Activated CD8-positive, alpha-beta T cell treated with anti-CD3 and anti-CD28 coated beads, Interleukin-2, amount 10 ng/mL, durations not matched to agents 7 days and 5 days (primary cell): ENCODE measurements around the gene CDHR5. TPM values are rescaled to one million over a fixed set of nuclear protein-coding genes. Genes with fewer than 3 reads are reported as not detected.
A peak's percentile ranks its signal among the peaks of the same experiment; 100 is the strongest.

Experiments
- ATAC-seq: fragments of 150-1000 bp; cut with Tn5 transposase; one replicate; pipeline ENCODE4 v1.10.0; 2021; ENCODE audit warnings: moderate library complexity
- CTCF ChIA-PET: fragments of 350-600 bp; sonication (Branson Sonifier 250); formaldehyde crosslinking; loops from one replicate; lab custom pipeline; 2021; ENCODE audit warnings: antibody characterized with exemption; lab: Charles Lee
- POLR2A ChIA-PET: fragments of 350-600 bp; sonication (Branson Sonifier 250); formaldehyde crosslinking; loops from one replicate; lab custom pipeline; 2021; ENCODE audit warnings: antibody characterized with exemption; lab: Charles Lee
- DNase-seq: peaks from one replicate; pipeline ENCODE4 v3.0.0-alpha.2; 2020
- H3K27ac Mint-ChIP-seq: one replicate; pipeline ENCODE4 v1.8.0; 2021; ENCODE audit warnings: mild to moderate bottlenecking, mixed read lengths
- H3K27me3 Mint-ChIP-seq: one replicate; pipeline ENCODE4 v1.8.0; 2021; ENCODE audit warnings: low read depth, mixed read lengths
- H3K36me3 Mint-ChIP-seq: one replicate; pipeline ENCODE4 v1.8.0; 2021; ENCODE audit warnings: low read depth, mixed read lengths
- H3K4me1 Mint-ChIP-seq: one replicate; pipeline ENCODE4 v1.8.0; 2021; ENCODE audit warnings: low read depth, mixed read lengths
- H3K4me3 Mint-ChIP-seq: one replicate; pipeline ENCODE4 v1.8.0; 2021; ENCODE audit warnings: mild to moderate bottlenecking, mixed read lengths
- H3K9me3 Mint-ChIP-seq: one replicate; pipeline ENCODE4 v1.8.0; 2022; ENCODE audit warnings: mixed read lengths; ENCODE audit not compliant: insufficient read depth
- total RNA-seq, 2 experiments: library from RNA; stranded (reverse); gene quantifications; one replicate each; pipeline ENCODE4 v1.2.3, GENCODE V29; 2021

The CDHR5 gene
- total RNA-seq, 2 experiments from 2014 or later, result not detected

DNA sequence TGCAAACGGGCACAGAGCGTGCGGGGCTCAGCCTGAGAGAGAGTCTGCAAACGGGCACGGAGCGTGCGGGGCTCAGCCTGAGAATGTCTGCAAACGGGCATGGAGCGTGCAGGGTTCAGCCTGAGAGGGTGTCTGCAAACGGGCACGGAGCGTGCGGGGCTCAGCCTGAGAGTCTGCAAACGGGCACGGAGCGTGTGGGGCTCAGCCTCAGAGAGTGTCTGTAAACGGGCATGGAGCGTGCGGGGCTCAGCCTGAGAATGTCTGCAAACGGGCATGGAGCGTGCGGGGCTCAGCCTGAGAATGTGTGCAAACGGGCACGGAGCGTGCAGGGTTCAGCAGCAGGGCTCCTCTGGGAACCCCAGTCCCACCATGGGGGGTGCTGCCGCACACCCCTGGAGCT is 35.0 kb downstream of the CDHR5 start:
- peaks cover 38% of the 10 kb centered on the region for H3K4me1 Mint-ChIP-seq
- ChIA-PET CTCF (no interaction called here), POLR2A (interaction anchor here (0.8 to 4.5 kb wide), 3 partner anchors 21 to 71 kb away, joined by 3 to 27 read pairs (median 3); no protein-coding TSS in a partner anchor)
- H3K36me3 Mint-ChIP-seq, result peaks cover 77% of the 10 kb centered on the region
- no peaks in the 10 kb centered on the region for H3K27me3 Mint-ChIP-seq
- H3K4me3 Mint-ChIP-seq, result no peak overlapping the region
- H3K27ac Mint-ChIP-seq, result peak overlapping the region; percentile 100
- ATAC-seq (no peak), DNase-seq (no peak)
- no peaks in the 10 kb centered on the region for H3K9me3 Mint-ChIP-seq

DNA sequence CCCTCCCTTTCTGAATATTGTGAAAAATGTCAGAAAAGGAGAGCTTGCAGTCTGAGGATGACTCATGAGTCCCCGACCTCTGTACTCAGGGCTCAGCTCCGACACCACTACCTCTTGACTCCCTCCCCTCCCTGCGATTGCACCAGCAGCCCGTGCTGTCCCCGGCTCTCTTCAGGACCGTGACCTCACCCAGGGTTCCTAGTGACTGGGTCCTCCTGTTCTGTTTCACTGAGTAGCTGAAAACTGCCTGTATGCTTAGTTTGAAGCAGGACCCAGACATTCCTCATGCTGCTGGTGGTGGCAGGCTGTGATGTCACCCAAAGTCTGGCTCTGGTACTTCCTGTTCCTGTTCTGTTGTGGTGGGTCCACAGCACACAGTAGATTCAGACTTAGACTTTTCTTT is 36.8 kb downstream of the CDHR5 start:
- Mint-ChIP-seq H3K9me3 (no peaks in the 10 kb centered on the region), H3K4me1 (peaks cover 34% of the 10 kb centered on the region), H3K27ac (peak overlapping the region; percentile 100), H3K36me3 (peaks cover 71% of the 10 kb centered on the region), H3K27me3 (no peaks in the 10 kb centered on the region), H3K4me3 (peak overlapping the region; percentile 77)
- ChIA-PET CTCF (interaction anchor here (0.8 to 2.6 kb wide), 8 partner anchors 10 to 209 kb away, joined by 3 to 22 read pairs (median 4); partner anchors contain the start of gene PHRF1), POLR2A (interaction anchor here (0.6 to 4.5 kb wide), 5 partner anchors 11 to 28 kb away, joined by 3 to 30 read pairs (median 6); partner anchors contain the start of genes IRF7 and PHRF1)
- DNase-seq (peak; percentile 86), ATAC-seq (peak; percentile 96)

DNA sequence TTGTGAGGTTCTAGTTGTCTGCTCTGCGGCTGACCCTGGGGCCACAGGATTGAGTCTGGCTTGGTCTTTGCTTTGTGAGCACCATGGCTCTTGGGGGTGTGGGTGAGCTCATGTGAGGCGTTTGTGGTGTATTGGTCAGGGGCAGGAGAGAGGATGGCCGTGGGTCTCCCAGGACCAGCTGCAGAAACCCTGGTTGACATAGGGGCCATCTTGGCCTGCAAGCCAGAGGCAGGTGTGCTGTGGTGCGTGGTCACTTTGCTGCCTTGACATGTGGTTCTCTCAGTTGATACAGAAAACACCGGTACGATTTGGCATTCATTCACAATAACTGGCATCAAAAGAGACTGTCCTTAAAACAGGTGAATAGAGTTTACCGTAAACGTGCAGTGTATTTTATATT is 37.2 kb downstream of the CDHR5 start:
- Mint-ChIP-seq H3K4me3 (peak overlapping the region; percentile 77), H3K27me3 (no peaks in the 10 kb centered on the region), H3K27ac (peak overlapping the region; percentile 100), H3K36me3 (peaks cover 67% of the 10 kb centered on the region), H3K9me3 (no peaks in the 10 kb centered on the region), H3K4me1 (peaks cover 34% of the 10 kb centered on the region)
- ATAC-seq (peak; percentile 45), DNase-seq (peak; percentile 56)
- ChIA-PET POLR2A (interaction anchor here (0.6 to 4.5 kb wide), 5 partner anchors 10 to 28 kb away, joined by 3 to 30 read pairs (median 6); partner anchors contain the start of genes IRF7 and PHRF1), CTCF (interaction anchor here (0.8 to 2.6 kb wide), 8 partner anchors 9 to 210 kb away, joined by 3 to 22 read pairs (median 4); partner anchors contain the start of gene PHRF1)

DNA sequence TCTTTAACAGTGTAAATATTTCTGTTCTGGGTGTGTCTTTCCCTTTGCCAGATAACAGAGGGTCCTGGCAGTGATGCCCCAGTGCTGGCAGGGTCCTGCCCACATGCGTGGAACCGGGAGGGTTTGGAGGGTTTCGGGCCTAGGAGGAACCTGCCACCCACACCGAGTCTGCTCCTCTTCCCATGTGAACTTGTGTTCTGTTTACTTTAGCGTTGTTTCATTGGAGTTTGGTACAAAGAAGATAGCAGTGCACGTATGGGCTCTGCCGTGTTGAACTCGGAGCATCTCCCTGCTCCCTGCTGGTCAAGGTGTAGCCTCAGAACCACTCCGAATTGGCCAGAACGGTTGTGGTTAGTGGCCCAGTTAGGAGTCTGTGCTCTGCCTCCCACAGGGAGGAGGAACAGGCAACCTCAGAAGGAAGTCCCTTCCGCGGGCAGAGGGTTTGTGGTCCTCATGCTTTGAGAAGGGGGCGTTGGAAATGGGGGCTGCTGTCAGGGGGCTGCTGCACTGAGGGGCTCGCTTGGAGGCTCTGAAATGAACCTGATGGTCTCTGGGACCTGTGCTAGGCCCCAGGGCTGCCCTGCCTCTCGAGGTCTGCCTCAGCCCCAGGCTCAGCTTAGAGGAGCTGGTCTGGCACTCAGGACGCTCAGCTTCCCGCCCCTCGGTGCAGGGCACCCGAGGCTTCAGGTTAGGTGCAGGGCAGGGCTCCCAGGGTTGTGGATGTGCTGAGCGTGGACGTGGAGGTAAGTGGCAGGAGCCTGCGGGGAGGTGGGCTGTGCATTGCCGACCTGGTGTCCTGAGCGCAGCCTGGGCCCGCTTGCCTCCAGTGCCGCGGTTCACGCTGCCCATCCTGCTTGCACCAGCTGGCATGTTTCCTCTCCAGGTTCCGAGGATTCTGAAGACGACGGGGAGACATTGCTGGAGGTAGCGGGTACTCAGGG is 38.1 kb downstream of the CDHR5 start:
- ATAC-seq, result no peak
- H3K36me3 Mint-ChIP-seq, result peaks cover 64% of the 10 kb centered on the region
- CTCF ChIA-PET, result interaction anchor here (1.2 to 2.6 kb wide), 3 partner anchors 19 to 140 kb away, joined by 3 to 22 read pairs (median 4); no protein-coding TSS in a partner anchor

DNA sequence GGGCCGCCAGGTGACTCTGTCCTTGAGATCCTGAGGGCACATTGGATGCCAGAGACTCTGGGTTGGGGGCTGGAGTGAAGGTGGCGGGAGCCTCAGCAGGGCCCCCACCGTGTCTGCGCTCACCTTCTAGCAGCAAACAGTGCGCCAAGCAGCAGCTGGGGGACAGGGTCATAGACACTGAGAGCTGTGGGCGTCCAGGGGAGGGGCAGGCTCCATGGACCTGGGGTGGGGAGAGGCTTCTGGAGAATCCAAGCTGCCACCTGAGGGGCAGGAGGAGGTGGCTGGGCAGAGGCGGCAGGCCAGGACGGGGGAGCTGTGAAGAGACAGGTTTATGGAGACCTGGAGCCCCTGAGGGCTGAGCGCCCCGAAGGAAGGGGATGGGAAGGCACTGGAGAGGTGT is 40.5 kb downstream of the CDHR5 start:
- H3K27ac Mint-ChIP-seq, result no peak overlapping the region
- H3K36me3 Mint-ChIP-seq, result peaks cover 53% of the 10 kb centered on the region
- ChIA-PET CTCF (interaction anchor here (1.0 kb wide), 1 partner anchor 65 kb away, joined by 3 read pairs; no protein-coding TSS in a partner anchor), POLR2A (interaction anchor here (2.9 kb wide), 1 partner anchor 8 kb away, joined by 9 read pairs; the partner anchor contains the start of gene PHRF1)
- H3K4me3 Mint-ChIP-seq, result no peak overlapping the region
- H3K27me3 Mint-ChIP-seq, result no peaks in the 10 kb centered on the region
- no peak for DNase-seq
- no peaks in the 10 kb centered on the region for H3K9me3 Mint-ChIP-seq
- H3K4me1 Mint-ChIP-seq, result peaks cover 54% of the 10 kb centered on the region
- ATAC-seq, result no peak

More for the DNA sequence above, 38.1 kb downstream of the CDHR5 start:
- POLR2A ChIA-PET, result interaction anchor here (1.2 to 4.5 kb wide), 4 partner anchors 11 to 191 kb away, joined by 3 to 27 read pairs (median 8); partner anchors contain the start of genes GATD1, IRF7 and PHRF1
- no peaks in the 10 kb centered on the region for H3K27me3 Mint-ChIP-seq
- H3K9me3 Mint-ChIP-seq, result no peaks in the 10 kb centered on the region
- H3K4me1 Mint-ChIP-seq, result peaks cover 37% of the 10 kb centered on the region
- DNase-seq, result no peak
- H3K27ac Mint-ChIP-seq, result peak overlapping the region; percentile 82
- H3K4me3 Mint-ChIP-seq, result no peak overlapping the region

DNA sequence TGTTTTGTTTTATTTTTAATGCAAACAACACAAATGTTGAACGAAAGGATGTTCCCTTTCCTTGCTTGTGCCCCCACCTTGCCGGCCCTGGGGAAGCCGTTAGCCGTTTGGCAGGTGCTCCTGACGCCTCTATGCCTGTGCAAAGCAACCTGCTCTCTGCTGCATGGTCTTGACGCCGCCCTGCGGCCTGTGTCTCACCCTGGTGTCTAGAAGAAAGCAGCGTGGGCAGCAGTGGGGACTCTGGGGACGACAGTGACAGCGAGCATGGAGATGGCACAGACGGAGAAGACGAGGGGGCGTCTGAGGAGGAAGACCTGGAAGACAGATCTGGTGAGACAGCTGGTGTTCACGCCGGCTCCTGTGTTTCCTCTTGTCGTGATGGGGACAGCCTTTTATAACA is 43.0 kb downstream of the CDHR5 start:
- H3K4me1 Mint-ChIP-seq, result peaks cover 51% of the 10 kb centered on the region
- H3K9me3 Mint-ChIP-seq, result no peaks in the 10 kb centered on the region
- H3K27me3 Mint-ChIP-seq, result no peaks in the 10 kb centered on the region
- ChIA-PET POLR2A (interaction anchor here (0.9 kb wide), 1 partner anchor 202 kb away, joined by 3 read pairs; no protein-coding TSS in a partner anchor), CTCF (no interaction called here)
- H3K4me3 Mint-ChIP-seq, result no peak overlapping the region
- no peak overlapping the region for H3K27ac Mint-ChIP-seq
- ATAC-seq (no peak), DNase-seq (no peak)
- H3K36me3 Mint-ChIP-seq, result peaks cover 45% of the 10 kb centered on the region

DNA sequence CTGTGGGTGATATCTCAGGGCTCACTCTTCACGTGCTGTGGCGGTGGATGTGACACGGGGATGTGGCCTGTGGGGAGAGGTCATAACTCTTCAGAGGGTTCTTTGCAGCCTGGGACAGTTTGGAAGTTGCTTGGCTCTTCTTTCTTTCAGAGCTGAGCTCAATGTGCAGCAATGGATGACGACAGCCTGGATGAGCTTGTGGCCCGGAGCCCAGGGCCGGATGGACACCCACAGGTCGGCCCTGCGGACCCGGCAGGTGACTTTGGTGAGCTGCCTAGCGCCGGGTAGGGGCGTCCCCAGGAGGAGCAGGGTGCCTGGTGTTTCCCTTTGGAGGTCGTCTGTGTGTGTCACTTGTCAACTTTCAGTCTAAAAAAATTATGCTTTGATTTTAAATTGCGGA is 43.4 kb downstream of the CDHR5 start:
- peaks cover 42% of the 10 kb centered on the region for H3K36me3 Mint-ChIP-seq
- H3K4me1 Mint-ChIP-seq, result peaks cover 47% of the 10 kb centered on the region
- H3K27me3 Mint-ChIP-seq, result no peaks in the 10 kb centered on the region
- ChIA-PET CTCF (no interaction called here), POLR2A (interaction anchor here (0.9 kb wide), 1 partner anchor 202 kb away, joined by 3 read pairs; no protein-coding TSS in a partner anchor)
- H3K27ac Mint-ChIP-seq, result peak overlapping the region; percentile 62
- H3K9me3 Mint-ChIP-seq, result no peaks in the 10 kb centered on the region
- DNase-seq, result no peak
- no peak for ATAC-seq
- H3K4me3 Mint-ChIP-seq, result no peak overlapping the region

DNA sequence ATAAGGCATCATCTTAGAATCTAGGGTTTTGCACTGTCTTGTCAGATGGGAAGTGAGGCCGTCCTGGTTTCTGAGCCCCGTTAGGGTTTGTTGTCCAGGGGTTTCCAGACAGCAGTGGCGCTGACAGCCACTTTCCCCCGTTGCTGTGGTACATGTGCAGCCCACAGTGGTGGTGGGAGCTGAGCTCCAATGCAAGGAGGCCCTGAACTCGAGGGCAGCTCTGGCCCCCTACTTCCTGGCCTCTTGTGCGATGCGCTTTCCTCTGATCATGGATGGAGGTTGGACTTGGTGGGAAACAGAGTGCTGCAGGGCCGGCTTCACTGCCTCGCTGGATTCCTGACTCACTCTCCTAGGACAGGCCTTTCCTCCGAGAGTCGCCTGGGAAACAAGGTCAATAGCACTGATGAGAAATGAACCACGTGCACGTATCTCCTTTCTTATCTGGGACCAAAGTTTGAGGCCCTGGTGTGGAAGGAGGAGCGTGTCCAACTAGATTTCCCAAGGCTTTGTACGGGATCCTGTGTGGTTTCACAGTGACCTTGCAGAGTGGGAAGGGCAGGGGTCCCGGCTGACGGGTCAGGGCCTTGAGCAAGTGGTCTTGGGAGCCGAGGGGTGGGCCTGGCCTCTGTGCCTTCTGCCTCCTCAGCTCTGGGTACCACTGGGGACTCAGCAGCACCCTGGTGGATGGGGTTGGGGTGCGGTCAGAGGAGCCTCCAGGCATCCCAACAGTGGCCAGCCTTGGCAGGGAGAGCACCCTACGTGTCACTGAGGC is 44.7 kb downstream of the CDHR5 start:
- peaks cover 40% of the 10 kb centered on the region for H3K36me3 Mint-ChIP-seq
- ChIA-PET POLR2A (interaction anchor here (0.5 to 0.6 kb wide), 2 partner anchors 36 to 228 kb away, joined by 3 read pairs; partner anchors contain the start of gene IRF7), CTCF (interaction anchor here (1.4 kb wide), 1 partner anchor 14 kb away, joined by 3 read pairs; no protein-coding TSS in a partner anchor)
- H3K9me3 Mint-ChIP-seq, result no peaks in the 10 kb centered on the region
- peaks cover 3% of the 10 kb centered on the region for H3K27me3 Mint-ChIP-seq
- peaks cover 45% of the 10 kb centered on the region for H3K4me1 Mint-ChIP-seq
- H3K4me3 Mint-ChIP-seq, result no peak overlapping the region
- peak overlapping the region; percentile 75 for H3K27ac Mint-ChIP-seq
- ATAC-seq (no peak), DNase-seq (no peak)

DNA sequence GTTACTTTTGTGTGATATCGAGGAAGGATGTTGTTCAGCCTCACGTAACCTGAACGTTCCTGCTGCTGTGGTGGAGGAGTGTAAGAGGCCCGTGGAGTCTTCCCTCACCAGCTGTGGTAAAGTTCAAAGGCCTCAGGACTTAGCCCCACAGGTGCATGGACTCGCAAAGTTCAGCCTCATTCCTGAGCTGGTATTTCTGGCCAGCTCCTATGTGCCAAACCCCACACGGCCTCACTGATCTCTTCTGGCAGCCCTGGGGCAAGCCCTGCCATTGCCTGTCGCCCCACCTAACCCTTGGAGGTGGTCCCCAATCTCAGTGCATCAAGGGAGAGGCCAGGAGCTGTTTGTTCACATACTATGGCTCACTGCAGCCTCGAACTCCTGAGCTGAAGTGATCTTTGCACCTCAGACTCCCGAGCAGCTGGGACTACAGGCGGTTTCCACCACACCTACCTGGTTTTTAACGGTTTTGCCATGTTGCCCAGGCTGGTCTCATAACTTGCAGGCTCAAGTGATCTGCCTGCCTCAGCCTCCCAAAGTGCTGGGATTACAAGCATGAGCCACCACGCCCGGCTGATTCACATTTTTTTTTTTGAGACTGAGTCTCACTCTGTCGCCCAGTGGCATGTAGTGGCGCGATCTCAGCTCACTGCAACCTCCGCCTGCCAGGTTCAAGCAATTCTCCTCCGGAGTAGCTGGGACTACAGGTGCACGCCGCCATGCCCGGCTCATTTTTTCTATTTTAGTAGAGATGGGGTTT is 46.3 kb downstream of the CDHR5 start:
- Mint-ChIP-seq H3K27ac (peak overlapping the region; percentile 87), H3K4me3 (peak overlapping the region; percentile 88), H3K4me1 (peaks cover 58% of the 10 kb centered on the region), H3K9me3 (no peaks in the 10 kb centered on the region), H3K36me3 (peaks cover 35% of the 10 kb centered on the region), H3K27me3 (peaks cover 12% of the 10 kb centered on the region)
- DNase-seq (no peak), ATAC-seq (no peak)
- POLR2A ChIA-PET, result interaction anchor here (0.8 to 3.9 kb wide), 4 partner anchors 10 to 37 kb away, joined by 3 to 30 read pairs (median 3); partner anchors contain the start of gene IRF7
- CTCF ChIA-PET, result interaction anchor here (0.6 to 1.6 kb wide), 6 partner anchors 9 to 230 kb away, joined by 3 to 5 read pairs (median 3); no protein-coding TSS in a partner anchor

DNA sequence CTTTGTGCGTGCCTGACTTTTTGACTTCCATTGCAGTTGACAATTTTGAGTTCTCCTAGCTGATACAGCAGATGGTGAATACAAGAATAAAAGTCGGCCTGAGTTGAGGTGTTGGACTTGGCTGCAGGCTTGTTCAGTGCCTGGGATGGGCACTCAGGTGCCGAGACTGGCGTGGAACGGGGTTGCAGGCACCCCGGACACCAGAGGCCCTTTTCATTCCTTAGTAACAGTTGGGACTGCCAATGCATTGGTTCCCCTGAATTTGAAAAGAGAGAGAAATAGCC is 47.2 kb downstream of the CDHR5 start:
- Mint-ChIP-seq H3K27ac (peak overlapping the region; percentile 87), H3K9me3 (no peaks in the 10 kb centered on the region), H3K4me3 (peak overlapping the region; percentile 88), H3K4me1 (peaks cover 58% of the 10 kb centered on the region), H3K36me3 (peaks cover 34% of the 10 kb centered on the region), H3K27me3 (peaks cover 15% of the 10 kb centered on the region)
- ChIA-PET CTCF (interaction anchor here (1.3 to 1.6 kb wide), 3 partner anchors 10 to 145 kb away, joined by 3 to 5 read pairs (median 3); no protein-coding TSS in a partner anchor), POLR2A (interaction anchor here (0.8 to 3.9 kb wide), 5 partner anchors 9 to 38 kb away, joined by 3 to 30 read pairs (median 4); partner anchors contain the start of gene IRF7)
- ATAC-seq (no peak), DNase-seq (no peak)
